GM12891 (cell line): ENCODE data around the gene SMC6.

Experiments used
- POLR2A ChIP-seq: IDR thresholded peaks from 2 replicates; pipeline ENCODE4 v1.6.1; 2011; ENCODE audit warnings: low read depth, low read length, control low read depth
- SPI1 ChIP-seq: IDR thresholded peaks from 2 replicates; pipeline ENCODE4 v1.6.1; 2011; ENCODE audit warnings: low read depth, low read length, control low read depth

DNA sequence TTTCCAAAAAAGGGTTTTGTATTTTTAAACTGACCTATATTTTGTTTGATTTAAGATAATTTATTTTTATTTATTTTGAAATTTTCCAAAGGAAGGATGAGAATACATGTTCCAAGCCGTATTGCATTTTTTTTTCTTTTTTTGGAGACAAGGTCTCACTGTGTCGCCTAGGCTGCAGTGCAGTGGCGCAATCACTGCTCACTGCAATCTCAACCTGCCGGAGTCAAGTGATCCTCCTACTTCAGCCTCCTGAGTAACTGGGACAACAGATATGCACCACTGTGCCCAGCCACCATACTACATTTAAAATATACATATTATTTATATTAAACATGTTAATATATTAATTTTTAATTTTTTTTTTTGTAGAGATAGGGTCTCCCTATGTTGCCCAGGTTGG is 15.3 kb upstream of the SMC6 start:
- TF ChIP-seq POLR2A, result no peak
- TF ChIP-seq SPI1, result no peak
